Muscle of leg (tissue), 16 donors: ENCODE data around the gene RFX7. TPM values are rescaled to one million over a fixed set of nuclear protein-coding genes. Genes with fewer than 3 reads are reported as not detected.
"Not testable (repeated sequence)": the region's sequence is repeated elsewhere in the genome, so short reads cannot be mapped to it uniquely, and the experiment has no call there.

ENCODE experiments used
- DNase-seq: peaks from one replicate; pipeline ENCODE4 v3.0.0; 2013
- H3K27ac ChIP-seq: one replicate; pipeline ENCODE4 v1.5.1; 2013; ENCODE audit warnings: mild to moderate bottlenecking, low read length, control low read depth
- H3K27me3 ChIP-seq: one replicate; pipeline ENCODE4 v1.6.1; 2013; ENCODE audit warnings: low read length; ENCODE audit not compliant: control insufficient read depth, insufficient read depth
- H3K36me3 ChIP-seq: one replicate; pipeline ENCODE4 v1.6.1; 2013; ENCODE audit warnings: low read length; ENCODE audit not compliant: control insufficient read depth, insufficient read depth
- H3K4me1 ChIP-seq: one replicate; pipeline ENCODE4 v1.6.1; 2013; ENCODE audit warnings: low read length; ENCODE audit not compliant: control insufficient read depth, insufficient read depth
- H3K4me3 ChIP-seq: one replicate; pipeline ENCODE4 v1.5.1; 2013; ENCODE audit warnings: low read length, control low read depth
- H3K9me3 ChIP-seq: replicated peaks from 2 replicates; pipeline ENCODE4 v1.6.1; 2013; ENCODE audit warnings: low read depth, low read length; ENCODE audit not compliant: control insufficient read depth
- WGBS: methylation state at CpG from one replicate; pipeline ENCODE4 v1.1.5; 2013; ENCODE audit warnings: missing lambda C conversion rate; ENCODE audit not compliant: insufficient coverage; 5-methylcytosine and 5-hydroxymethylcytosine counted together
- long read RNA-seq, 11 donors: transcript quantifications; one replicate each; lab custom pipeline, GENCODE V29; 2026
- polyA plus RNA-seq, 8 donors: library from polyadenylated mRNA; unstranded; fragments of 120-200 nt; gene quantifications; one replicate each; pipeline versions ENCODE4 v1.2.1 to v1.2.3, GENCODE V29; 2013; ENCODE audit warnings: inconsistent platforms in 1 of 8, low replicate concordance in 1 of 8; ENCODE audit not compliant: insufficient read length in 8 of 8, insufficient read depth in 1 of 8
- total RNA-seq: library from RNA; stranded (reverse); fragments of 120-200 nt; gene quantifications from one replicate; pipeline ENCODE4 v1.2.4, GENCODE V29; 2013

Gene RFX7
- total RNA-seq (7.1 TPM), polyA plus RNA-seq (10 to 100 TPM in 6 of 8 donors, 1 to 10 TPM in 2; 6.1 to 14.5 (median 11.4) TPM)
- long read RNA-seq, donor 1, partial matches to known transcripts: 9 of 9 reads
- long read RNA-seq, donor 1, other reads (novel, unspliced or antisense): 0 of 9 reads
- long read RNA-seq, donor 2: 0 reads
- long read RNA-seq, donor 3: 0 reads
- long read RNA-seq, donor 4: 0 reads
- long read RNA-seq, donor 5: 0 reads
- long read RNA-seq, donor 6: 0 reads
- long read RNA-seq, donor 7, full-length matches to known transcripts: 1 of 1 reads
- long read RNA-seq, donor 7, partial matches to known transcripts: 0 of 1 reads
- long read RNA-seq, donor 7, other reads (novel, unspliced or antisense): 0 of 1 reads
- long read RNA-seq, donor 8: 0 reads
- long read RNA-seq, donor 9: 0 reads
- long read RNA-seq, donor 10: 0 reads
- long read RNA-seq, donor 11: 0 reads

- H3K9me3 ChIP-seq: no peaks in the 10 kb centered on the region
- peak within 1 kb of the TSS; percentile 63 for H3K4me3 ChIP-seq
- H3K36me3 ChIP-seq: no peaks in the 10 kb centered on the region
- DNase-seq: peak; percentile 88
- under 1% methylated on average over 69 of the region's 85 CpGs for WGBS
- no peaks in the 10 kb centered on the region for H3K27me3 ChIP-seq
- H3K4me1 ChIP-seq: peaks cover 12% of the 10 kb centered on the region
- H3K27ac ChIP-seq: peak within 1 kb of the TSS; percentile 86
Measured at GRCh38 chr15:56243163-56244037, at the start of gene RFX7. TSS of gene RFX7 (minus strand) at chr15:56243879. CDS start at chr15:56243285, 594 bp downstream.

DNA sequence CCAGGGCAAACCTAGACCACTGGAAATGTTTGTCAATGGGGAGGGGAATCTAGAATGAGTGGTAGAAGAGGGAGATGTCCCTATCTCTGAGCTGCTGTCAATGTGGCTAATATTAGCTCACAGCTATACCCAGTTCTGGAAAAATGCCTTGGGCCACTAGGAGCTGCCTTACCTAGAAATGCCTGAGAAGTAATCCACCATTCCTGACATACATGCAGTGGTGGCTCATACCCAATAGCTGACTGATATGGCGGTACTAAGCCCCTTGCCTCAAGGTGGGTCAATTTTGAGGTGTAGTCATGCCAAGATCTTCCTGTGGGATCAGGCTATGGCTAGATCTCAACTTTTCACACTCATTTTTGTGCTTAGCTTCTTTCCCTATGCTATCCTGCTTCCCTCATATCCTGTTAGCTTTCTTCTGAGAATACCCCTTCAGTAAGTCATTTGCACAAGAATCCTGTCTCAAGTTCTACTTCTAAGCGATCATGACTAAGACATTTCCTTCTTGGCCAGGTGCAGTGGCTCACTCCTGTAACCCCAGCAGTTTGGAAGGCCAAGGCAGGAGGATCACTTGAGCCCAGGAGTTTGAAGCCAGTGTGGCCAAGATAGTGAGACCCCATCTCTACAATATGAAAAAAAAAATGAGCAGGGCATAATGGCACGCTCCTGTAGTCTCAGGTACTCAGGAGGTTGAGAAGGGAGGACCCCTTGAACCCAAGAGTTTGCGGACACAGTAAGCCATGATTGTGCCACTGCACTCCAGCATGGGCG is 49.1 kb upstream of the RFX7 start:
- H3K4me3 ChIP-seq: no peak overlapping the region
- H3K4me1 ChIP-seq: no peaks in the 10 kb centered on the region
- 94% methylated on average over 2 of the region's 5 CpGs for WGBS
- no peak overlapping the region for H3K27ac ChIP-seq
- H3K27me3 ChIP-seq: no peaks in the 10 kb centered on the region
- peaks cover 10% of the 10 kb centered on the region for H3K9me3 ChIP-seq
- no peak for DNase-seq
- no peaks in the 10 kb centered on the region for H3K36me3 ChIP-seq

DNA sequence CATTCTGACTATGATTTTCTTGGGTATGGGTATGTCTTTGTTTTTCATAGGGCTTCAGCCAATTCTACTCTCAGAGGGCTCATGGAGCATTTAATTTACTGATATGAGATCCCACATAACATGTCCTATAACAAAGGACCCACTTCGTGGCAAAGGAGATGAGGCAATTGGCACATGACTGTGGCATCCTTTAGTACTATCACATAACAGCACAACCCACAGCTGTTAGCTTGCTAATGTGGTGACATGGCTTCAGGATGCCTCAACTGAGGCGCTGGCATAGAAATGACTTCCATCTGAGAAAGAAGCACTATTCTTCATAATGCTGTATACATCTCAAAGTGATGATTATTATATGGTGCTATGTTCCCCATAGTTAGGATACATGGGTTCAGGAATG is 48.1 kb upstream of the RFX7 start:
- no CpG with 5 or more reads among the region's 2 CpGs for WGBS
- H3K27me3 ChIP-seq: no peaks in the 10 kb centered on the region
- no peaks in the 10 kb centered on the region for H3K4me1 ChIP-seq

GRCh38 chr15:56286213-56286612 is 42.5 kb upstream of the RFX7 start:
- DNase-seq: no peak
- Histone ChIP-seq H3K27me3 (peaks cover under 1% of the 10 kb centered on the region), H3K36me3 (no peaks in the 10 kb centered on the region), H3K4me3 (no peak overlapping the region), H3K4me1 (no peaks in the 10 kb centered on the region), H3K27ac (no peak overlapping the region), H3K9me3 (peaks cover 10% of the 10 kb centered on the region)
- WGBS: 65% methylated on average over 2 of the region's 3 CpGs

More for the DNA sequence above, 48.1 kb upstream of the RFX7 start:
- Histone ChIP-seq H3K36me3 (no peaks in the 10 kb centered on the region), H3K4me3 (no peak overlapping the region), H3K9me3 (peaks cover 10% of the 10 kb centered on the region), H3K27ac (no peak overlapping the region)
- DNase-seq: no peak

DNA sequence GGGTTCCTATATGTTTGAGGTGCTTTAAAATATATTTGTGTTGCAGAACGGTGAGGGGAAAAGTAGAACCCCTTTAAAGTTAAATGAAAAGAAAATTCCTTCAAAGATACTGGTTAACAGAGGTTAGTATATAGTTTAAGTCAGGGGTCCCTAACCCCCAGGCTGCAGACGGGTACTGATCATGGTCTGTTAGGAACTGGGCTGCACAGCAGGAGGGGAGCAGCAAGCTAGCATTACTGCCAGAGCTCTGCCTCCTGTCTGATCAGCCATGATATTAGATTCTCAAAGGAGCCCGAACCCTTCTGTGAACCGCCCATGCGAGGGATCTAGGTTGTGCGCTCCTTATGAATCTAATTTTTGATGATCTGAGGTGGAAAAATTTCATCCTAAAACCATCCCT is 37.5 kb upstream of the RFX7 start:
- H3K4me3 ChIP-seq: no peak overlapping the region
- no peaks in the 10 kb centered on the region for H3K36me3 ChIP-seq
- peaks cover 2% of the 10 kb centered on the region for H3K27me3 ChIP-seq
- H3K9me3 ChIP-seq: no peaks in the 10 kb centered on the region
- WGBS: 33% methylated on average over 1 of the region's 6 CpGs
- H3K4me1 ChIP-seq: no peaks in the 10 kb centered on the region
- DNase-seq: no peak
- H3K27ac ChIP-seq: no peak overlapping the region

DNA sequence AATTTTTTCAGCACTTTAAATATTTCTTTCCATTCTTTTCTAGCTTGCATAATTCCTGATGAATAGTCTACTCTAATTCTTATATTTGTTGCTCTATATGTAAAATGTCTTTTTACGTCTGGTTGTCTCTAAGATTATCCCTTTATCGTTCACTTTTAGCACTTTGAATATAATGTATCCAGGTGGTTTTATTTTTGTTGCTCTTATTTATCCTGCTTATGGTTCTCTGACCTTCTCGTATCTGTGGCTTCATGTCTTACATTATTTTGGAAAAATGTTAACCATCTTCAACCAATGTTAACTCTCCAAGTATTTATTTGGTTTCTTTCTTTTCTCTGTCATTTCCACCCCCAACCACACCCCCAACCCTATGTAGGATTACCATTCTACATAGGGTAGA is 30.0 kb upstream of the RFX7 start:
- no peaks in the 10 kb centered on the region for H3K36me3 ChIP-seq
- no peaks in the 10 kb centered on the region for H3K27me3 ChIP-seq
- no peak overlapping the region for H3K4me3 ChIP-seq
- no CpG with 5 or more reads among the region's 3 CpGs for WGBS
- H3K27ac ChIP-seq: no peak overlapping the region
- DNase-seq: no peak
- no peaks in the 10 kb centered on the region for H3K4me1 ChIP-seq
- peaks cover 4% of the 10 kb centered on the region for H3K9me3 ChIP-seq

GRCh38 chr15:56272454-56272853 is 28.8 kb upstream of the RFX7 start:
- H3K27ac ChIP-seq: no peak overlapping the region
- peak; percentile 17 for DNase-seq
- no peaks in the 10 kb centered on the region for H3K27me3 ChIP-seq
- no peaks in the 10 kb centered on the region for H3K36me3 ChIP-seq
- no peak overlapping the region for H3K4me3 ChIP-seq
- no CpG with 5 or more reads among the region's 1 CpG for WGBS
- no peaks in the 10 kb centered on the region for H3K4me1 ChIP-seq
- peaks cover 4% of the 10 kb centered on the region for H3K9me3 ChIP-seq

DNA sequence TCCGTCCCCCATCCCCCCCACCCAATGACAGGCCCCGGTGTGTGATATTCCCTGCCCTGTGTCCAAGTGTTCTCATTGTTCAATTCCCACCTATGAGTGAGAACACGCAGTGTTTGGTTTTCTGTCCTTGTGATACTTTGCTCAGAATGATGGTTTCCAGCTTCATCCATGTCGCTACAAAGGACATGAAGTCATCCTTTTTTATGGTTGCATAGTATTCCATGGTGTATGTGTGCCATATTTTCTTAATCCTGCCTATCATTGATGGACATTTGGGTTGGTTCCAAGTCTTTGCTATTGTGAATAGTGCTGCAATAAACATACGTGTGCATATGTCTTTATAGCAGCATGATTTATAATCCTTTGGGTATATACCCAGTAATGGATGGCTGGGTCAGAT is 22.8 kb upstream of the RFX7 start:
- no CpG with 5 or more reads among the region's 5 CpGs for WGBS
- H3K9me3 ChIP-seq, H3K4me3 ChIP-seq, H3K27me3 ChIP-seq, H3K4me1 ChIP-seq, H3K27ac ChIP-seq, DNase-seq, H3K36me3 ChIP-seq: not testable (repeated sequence)

DNA sequence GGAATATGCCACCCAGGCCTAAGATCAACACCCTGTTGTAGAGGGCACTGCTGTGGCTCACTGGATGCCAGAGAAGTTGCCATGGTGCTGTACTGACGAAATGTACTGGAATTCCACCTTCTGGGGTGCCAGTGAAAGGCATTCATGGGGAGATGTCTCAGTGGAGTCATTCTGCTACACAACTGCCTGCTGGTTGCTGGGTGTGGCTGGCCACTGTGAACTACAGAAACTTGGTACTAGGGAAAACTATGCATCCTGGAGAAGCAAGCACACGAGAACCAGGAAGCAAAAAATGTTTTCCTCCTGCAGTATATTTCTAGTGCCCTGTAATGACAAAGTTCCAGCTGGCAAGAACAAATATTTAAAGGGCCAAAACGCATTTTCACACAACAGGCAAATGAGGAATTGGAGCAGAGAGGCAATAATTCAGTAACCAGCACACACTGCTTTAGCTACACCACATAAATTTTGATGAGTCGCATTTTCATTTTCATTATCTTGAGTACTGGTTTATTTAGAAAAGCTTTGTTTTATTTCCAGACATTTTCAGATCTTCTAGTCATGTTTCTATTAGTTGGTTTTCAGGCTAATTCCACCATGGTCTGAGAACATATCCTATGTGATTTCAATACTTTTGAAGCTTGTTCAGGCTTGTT is 18.3 kb upstream of the RFX7 start:
- no peak for DNase-seq
- no peaks in the 10 kb centered on the region for H3K36me3 ChIP-seq
- no peaks in the 10 kb centered on the region for H3K4me1 ChIP-seq
- no peaks in the 10 kb centered on the region for H3K9me3 ChIP-seq
- H3K27ac ChIP-seq: no peak overlapping the region
- no peaks in the 10 kb centered on the region for H3K27me3 ChIP-seq
- H3K4me3 ChIP-seq: no peak overlapping the region
- WGBS: 79% methylated on average over 1 of the region's 4 CpGs
